Measurements from ENCODE around the gene UPK3A. TPM values are rescaled to one million over a fixed set of nuclear protein-coding genes. Genes with fewer than 3 reads are reported as not detected.

The UPK3A gene
- total RNA-seq, 1 donor = not detected

- DNase-seq (ENCODE audit: low read depth) = no peak
- TF ChIP-seq CTCF (IDR thresholded peaks at IDR 0.05; ENCODE audit: insufficient read depth, low read depth, low read length) = no peak
- no peak overlapping the region for H3K4me3 ChIP-seq (ENCODE audit: low read depth, low read length)
Measured at GRCh38 chr22:45331486-45331885, 46.7 kb downstream of the UPK3A start.

GRCh38 chr22:45332001-45332400 lies 47.3 kb downstream of the UPK3A start:
- no peak for TF ChIP-seq CTCF (IDR thresholded peaks at IDR 0.05; ENCODE audit: insufficient read depth, low read depth, low read length)
- DNase-seq (ENCODE audit: low read depth) = no peak
- no peak overlapping the region for H3K4me3 ChIP-seq (ENCODE audit: low read depth, low read length)

- no peak for DNase-seq (ENCODE audit: low read depth)
Measured at GRCh38 chr22:45334068-45334467, 49.3 kb downstream of the UPK3A start.

GRCh38 chr22:45334528-45334927 lies 49.8 kb downstream of the UPK3A start:
- DNase-seq (ENCODE audit: low read depth) = no peak
- no peak for TF ChIP-seq CTCF (IDR thresholded peaks at IDR 0.05; ENCODE audit: insufficient read depth, low read depth, low read length)
- H3K4me3 ChIP-seq (ENCODE audit: low read depth, low read length) = no peak overlapping the region

More at GRCh38 chr22:45334068-45334467, 49.3 kb downstream of the UPK3A start:
- TF ChIP-seq CTCF (IDR thresholded peaks at IDR 0.05; ENCODE audit: insufficient read depth, low read depth, low read length) = no peak
- no peak overlapping the region for H3K4me3 ChIP-seq (ENCODE audit: low read depth, low read length)

- TF ChIP-seq CTCF (IDR thresholded peaks at IDR 0.05; ENCODE audit: insufficient read depth, low read depth, low read length) = peak; percentile 21
- no peak overlapping the region for H3K4me3 ChIP-seq (ENCODE audit: low read depth, low read length)
- DNase-seq (ENCODE audit: low read depth) = peak; percentile 14
Measured at GRCh38 chr22:45335021-45335818, 50.5 kb downstream of the UPK3A start.

- H3K4me3 ChIP-seq (ENCODE audit: low read depth, low read length) = no peak overlapping the region
- TF ChIP-seq CTCF (IDR thresholded peaks at IDR 0.05; ENCODE audit: insufficient read depth, low read depth, low read length) = no peak
- no peak for DNase-seq (ENCODE audit: low read depth)
Measured at GRCh38 chr22:45335854-45336522, 51.2 kb downstream of the UPK3A start.

Data from fibroblast of villous mesenchyme (primary cell).